Esophagus (tissue), 2 donors: ENCODE data around the gene E2F1. TPM values are rescaled to one million over a fixed set of nuclear protein-coding genes. Genes with fewer than 3 reads are reported as not detected.
"Not testable (repeated sequence)": the region's sequence is repeated elsewhere in the genome, so short reads cannot be mapped to it uniquely, and the experiment has no call there.

ENCODE experiments used
- H3K27ac ChIP-seq, 2 donors: one replicate each; pipeline ENCODE4 v1.5.1; 2013; ENCODE audit warnings: low read depth in 2 of 2, mild to moderate bottlenecking in 2 of 2, inconsistent platforms in 1 of 2, low read length in 1 of 2, moderate library complexity in 1 of 2
- H3K27me3 ChIP-seq, 2 donors: one replicate each; pipeline ENCODE4 v1.6.1; 2013; ENCODE audit warnings: low read length in 2 of 2, control low read depth in 1 of 2, mild to moderate bottlenecking in 1 of 2; ENCODE audit not compliant: insufficient read depth in 2 of 2, control insufficient read depth in 1 of 2
- H3K36me3 ChIP-seq, 2 donors: one replicate each; pipeline ENCODE4 v1.6.1; 2013; ENCODE audit warnings: low read length in 1 of 2; ENCODE audit not compliant: control insufficient read depth in 2 of 2, insufficient read depth in 2 of 2
- H3K4me1 ChIP-seq, 2 donors: one replicate each; pipeline ENCODE4 v1.6.1; 2013; ENCODE audit warnings: low read length in 1 of 2; ENCODE audit not compliant: control insufficient read depth in 2 of 2, insufficient read depth in 2 of 2
- H3K4me3 ChIP-seq, 2 donors: one replicate each; pipeline ENCODE4 v1.5.1; 2013; ENCODE audit warnings: low read length in 2 of 2, mild to moderate bottlenecking in 2 of 2, low read depth in 1 of 2, moderate library complexity in 1 of 2
- H3K9me3 ChIP-seq, 2 donors: one replicate each; pipeline ENCODE4 v1.6.1; 2013; ENCODE audit warnings: mild to moderate bottlenecking in 2 of 2, low read depth in 1 of 2, low read length in 1 of 2, moderate library complexity in 1 of 2; ENCODE audit not compliant: control insufficient read depth in 2 of 2, insufficient read depth in 1 of 2
- WGBS, 2 donors: extraction: QIAGEN DNeasy Blood & Tissue Kit; methylation state at CpG; one replicate each; pipeline ENCODE4 v1.1.7; 2013; 5-methylcytosine and 5-hydroxymethylcytosine counted together
- polyA plus RNA-seq, 2 donors: library from polyadenylated mRNA; stranded (reverse); fragments of 200-250 nt; gene quantifications; one replicate each; pipeline ENCODE4 v1.2.3, GENCODE V29; 2013
- donor health status: healthy with polysubstance abuse.
- donor health status: Bipolar disorder and iron deficiency.

The E2F1 gene
- polyA plus RNA-seq, 2 donors = 6.4 to 6.7 TPM

DNA sequence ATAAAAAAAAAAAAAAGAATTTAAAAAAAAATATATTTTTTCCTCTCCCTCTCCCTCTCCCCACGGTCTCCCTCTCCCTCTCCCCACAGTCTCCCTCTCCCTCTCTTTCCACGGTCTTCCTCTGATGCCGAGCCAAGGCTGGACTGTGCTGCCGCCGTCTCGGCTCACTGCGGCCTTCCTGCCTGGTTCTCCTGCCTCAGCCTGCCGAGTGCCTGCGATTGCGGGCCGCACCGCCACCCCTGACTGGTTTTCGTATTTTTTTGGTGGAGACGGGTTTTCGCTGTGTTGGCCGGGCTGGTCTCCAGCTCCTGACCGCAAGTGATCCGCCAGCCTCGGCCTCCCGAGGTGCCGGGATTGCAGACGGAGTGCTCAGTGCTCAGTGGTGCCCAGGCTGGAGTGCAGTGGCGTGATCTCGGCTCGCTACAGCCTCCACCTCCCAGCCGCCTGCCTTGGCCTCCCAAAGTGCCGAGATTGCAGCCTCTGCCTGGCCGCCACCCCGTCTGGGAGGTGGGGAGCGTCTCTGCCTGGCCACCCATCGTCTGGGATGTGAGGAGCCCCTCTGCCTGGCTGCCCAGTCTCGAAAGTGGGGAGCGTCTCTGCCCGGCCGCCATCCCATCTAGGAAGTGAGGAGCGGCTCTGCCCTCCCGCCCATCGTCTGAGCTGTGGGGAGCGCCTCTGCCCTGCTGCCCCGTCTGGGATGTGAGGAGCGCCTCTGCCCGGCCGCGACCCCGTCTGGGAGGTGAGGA is 14.7 kb upstream of the E2F1 start:
- not testable (repeated sequence) for H3K27ac ChIP-seq, H3K4me3 ChIP-seq, H3K4me1 ChIP-seq, H3K27me3 ChIP-seq, H3K9me3 ChIP-seq, H3K36me3 ChIP-seq
- 95 to 96% methylated on average over 40 to 45 of the region's 45 CpGs for WGBS, 2 donors

DNA sequence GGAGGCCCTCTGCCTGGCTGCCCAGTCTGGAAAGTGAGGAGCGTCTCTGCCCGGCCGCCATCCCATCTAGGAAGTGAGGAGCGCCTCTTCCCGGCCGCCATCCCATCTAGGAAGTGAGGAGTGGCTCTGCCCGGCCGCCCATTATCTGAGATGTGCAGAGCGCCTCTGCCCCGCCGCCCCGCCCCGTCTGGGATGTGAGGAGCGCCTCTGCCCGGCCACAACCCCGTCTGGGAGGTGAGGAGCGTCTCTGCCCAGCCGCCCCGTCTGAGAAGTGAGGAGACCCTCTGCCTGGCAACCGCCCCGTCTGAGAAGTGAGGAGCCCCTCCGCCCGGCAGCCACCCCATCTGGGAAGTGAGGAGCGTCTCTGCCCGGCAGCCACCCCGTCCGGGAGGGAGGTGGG is 12.8 kb upstream of the E2F1 start:
- not testable (repeated sequence) for H3K27me3 ChIP-seq, H3K36me3 ChIP-seq, H3K9me3 ChIP-seq, H3K4me3 ChIP-seq, H3K27ac ChIP-seq, H3K4me1 ChIP-seq
- WGBS, 2 donors = 92 to 97% methylated on average over 17 to 21 of the region's 27 CpGs

DNA sequence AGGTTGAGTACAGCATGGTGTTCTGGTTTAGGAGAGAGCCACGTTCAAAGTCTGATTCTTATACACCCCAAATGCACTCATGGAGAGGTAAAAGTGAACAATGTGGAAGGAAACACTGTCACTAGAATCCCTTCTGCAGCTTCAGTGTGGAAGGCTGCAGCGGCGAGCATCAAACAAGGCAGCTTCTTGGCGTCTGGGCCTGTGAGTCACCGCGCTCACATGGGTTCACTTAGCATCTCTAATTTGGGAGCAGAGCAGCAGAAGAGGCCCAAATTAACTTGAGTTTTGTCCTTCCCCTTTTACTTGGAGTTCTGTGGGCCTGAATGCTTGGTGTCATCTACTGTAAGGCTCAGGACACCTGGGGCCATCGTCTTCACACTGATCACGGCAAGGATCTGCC is 10.9 kb upstream of the E2F1 start:
- 62 to 86% methylated on average over 8 of the region's 8 CpGs for WGBS, 2 donors
- peak overlapping the region in 1 of 2 donors; percentile 35 for H3K27ac ChIP-seq
- H3K9me3 ChIP-seq = no peaks in the 10 kb centered on the region
- no peaks in the 10 kb centered on the region for H3K4me1 ChIP-seq
- no peaks in the 10 kb centered on the region for H3K36me3 ChIP-seq
- no peaks in the 10 kb centered on the region for H3K27me3 ChIP-seq
- H3K4me3 ChIP-seq = no peak overlapping the region

DNA sequence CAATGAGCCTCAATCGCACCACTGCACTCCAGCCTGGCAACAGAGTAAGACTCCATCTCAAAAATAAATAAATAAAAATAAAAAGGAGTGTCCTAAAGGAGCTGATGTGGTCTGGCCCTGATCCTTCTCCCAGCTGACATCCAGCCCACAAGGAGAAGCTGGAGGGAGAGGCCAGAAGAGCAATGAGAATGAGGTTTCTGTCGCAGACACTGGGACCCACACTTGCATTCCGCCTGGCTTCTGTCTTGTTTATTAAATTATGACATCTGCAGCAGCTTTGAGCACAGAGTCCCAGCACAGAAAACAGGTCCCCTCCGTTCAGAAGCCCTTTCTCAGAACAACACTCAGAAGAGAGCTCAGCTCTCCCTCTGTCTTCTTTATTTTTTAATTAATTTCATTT is 10.3 kb upstream of the E2F1 start:
- Histone ChIP-seq H3K4me1 (no peaks in the 10 kb centered on the region), H3K27me3 (no peaks in the 10 kb centered on the region), H3K27ac (no peak overlapping the region), H3K9me3 (no peaks in the 10 kb centered on the region), H3K4me3 (no peak overlapping the region), H3K36me3 (no peaks in the 10 kb centered on the region)
- 76 to 81% methylated on average over 4 of the region's 4 CpGs for WGBS, 2 donors

DNA sequence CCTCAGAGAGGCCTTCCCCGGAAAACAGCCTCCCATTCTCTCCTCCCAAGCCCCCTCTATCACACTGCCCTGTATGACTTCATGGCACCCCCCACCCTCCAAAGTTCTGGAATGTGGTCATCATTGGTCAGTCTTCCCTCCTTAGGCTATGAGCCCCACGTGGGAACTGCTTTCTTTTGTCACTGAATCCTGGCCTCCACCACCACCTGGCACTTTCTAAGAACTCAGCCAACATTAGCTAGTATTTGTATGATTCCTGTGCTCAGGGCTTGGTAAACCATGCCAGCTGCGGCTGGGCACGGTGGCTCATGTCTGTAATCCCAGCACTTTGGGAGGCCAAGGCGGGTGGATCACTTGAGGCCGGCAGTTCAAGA is 8.4 kb upstream of the E2F1 start:
- no peaks in the 10 kb centered on the region for H3K36me3 ChIP-seq
- no peaks in the 10 kb centered on the region for H3K27me3 ChIP-seq
- H3K9me3 ChIP-seq = no peaks in the 10 kb centered on the region
- WGBS, 2 donors = 60 to 69% methylated on average over 6 of the region's 6 CpGs
- H3K4me1 ChIP-seq = no peaks in the 10 kb centered on the region
- no peak overlapping the region for H3K4me3 ChIP-seq
- H3K27ac ChIP-seq = no peak overlapping the region

DNA sequence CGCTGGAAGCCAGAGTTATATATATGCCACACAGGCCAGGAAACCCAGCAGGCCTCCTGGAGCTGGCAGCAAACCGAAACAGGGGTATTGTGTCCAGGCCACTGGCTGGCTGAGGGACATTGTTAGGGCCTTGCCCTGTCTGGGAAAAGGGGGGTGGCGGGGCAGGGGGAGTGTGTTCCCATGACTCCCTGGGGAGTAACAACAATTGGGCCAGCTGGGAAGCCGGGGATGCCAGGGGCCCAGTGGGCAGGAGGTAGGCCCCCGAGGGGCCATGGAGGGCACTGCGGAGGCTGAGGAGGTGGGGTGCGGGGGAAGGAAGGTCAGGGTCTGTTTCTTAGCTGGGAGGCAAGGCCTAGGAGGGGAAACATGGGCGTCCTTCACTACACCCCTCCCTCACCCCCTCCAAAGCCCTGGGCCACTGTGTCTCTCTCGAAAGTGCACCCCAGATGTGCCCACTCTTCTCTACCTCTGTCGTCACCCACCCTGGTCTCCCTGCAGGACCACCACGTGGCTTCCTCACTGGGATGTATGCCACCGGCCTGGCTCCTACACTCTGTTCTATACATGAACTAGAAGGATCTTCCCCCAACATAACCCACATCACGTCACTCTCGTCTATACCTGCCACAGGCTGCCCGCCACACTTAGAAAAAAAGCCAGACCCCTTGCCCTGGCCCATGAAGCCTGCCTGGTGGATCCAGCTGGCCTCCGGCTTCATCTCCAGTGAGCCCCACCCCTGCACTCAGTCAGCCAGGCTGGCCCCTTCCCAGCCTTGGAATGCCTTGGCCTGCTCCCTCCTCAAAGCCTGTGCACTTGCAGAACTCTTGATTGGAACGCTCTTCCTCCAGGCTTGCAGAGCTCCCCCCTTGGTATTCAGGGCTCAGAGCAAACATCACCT is 7.8 kb upstream of the E2F1 start:
- Histone ChIP-seq H3K27ac (no peak overlapping the region), H3K4me1 (no peaks in the 10 kb centered on the region), H3K27me3 (no peaks in the 10 kb centered on the region), H3K9me3 (no peaks in the 10 kb centered on the region), H3K36me3 (no peaks in the 10 kb centered on the region), H3K4me3 (no peak overlapping the region)
- 72 to 77% methylated on average over 17 of the region's 17 CpGs for WGBS, 2 donors

DNA sequence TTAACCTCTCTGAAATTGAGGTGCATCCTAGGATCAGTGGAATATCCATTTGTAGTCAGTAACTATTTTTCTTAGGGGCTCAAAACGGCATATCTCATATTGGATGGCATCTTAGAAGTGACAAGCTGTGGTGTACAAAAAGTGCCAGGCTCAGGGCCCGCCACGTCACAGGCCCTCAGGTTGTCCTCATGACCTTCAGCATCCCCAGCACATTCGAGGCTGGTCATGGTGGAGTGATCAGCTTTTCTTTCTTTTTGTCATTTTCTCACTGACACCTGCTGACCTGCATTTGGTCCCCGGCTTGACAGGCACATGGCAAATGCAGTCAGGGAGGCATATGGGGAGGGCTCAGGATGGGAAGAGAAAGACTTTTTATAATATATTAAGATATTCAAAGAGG is 7.1 kb upstream of the E2F1 start:
- no peak overlapping the region for H3K4me3 ChIP-seq
- H3K4me1 ChIP-seq = no peaks in the 10 kb centered on the region
- no peaks in the 10 kb centered on the region for H3K36me3 ChIP-seq
- 79 to 84% methylated on average over 5 of the region's 5 CpGs for WGBS, 2 donors
- no peaks in the 10 kb centered on the region for H3K27me3 ChIP-seq
- H3K9me3 ChIP-seq = no peaks in the 10 kb centered on the region
- no peak overlapping the region for H3K27ac ChIP-seq

DNA sequence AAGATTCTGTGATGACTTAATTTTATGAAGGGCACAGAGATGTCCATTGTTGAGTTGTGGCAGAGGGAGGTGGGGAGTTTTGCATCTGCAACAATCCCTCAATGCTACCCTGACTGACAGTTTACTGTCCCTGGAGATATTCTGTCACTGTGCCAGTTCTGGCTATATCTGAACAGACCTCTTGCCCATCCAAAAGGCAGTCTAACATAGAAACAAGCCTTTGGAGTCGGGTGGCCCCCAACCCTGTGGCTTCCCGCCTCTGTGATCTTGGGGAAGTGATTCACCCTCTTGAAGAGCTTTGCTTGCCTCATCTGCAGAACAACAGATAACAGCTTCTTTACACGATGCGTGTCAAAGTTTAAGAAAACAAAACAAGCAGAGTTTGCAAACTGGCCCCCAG is 3.8 kb upstream of the E2F1 start:
- H3K9me3 ChIP-seq = no peaks in the 10 kb centered on the region
- H3K27me3 ChIP-seq = no peaks in the 10 kb centered on the region
- H3K4me1 ChIP-seq = peaks cover 2 to 9% of the 10 kb centered on the region in 2 donors
- 46 to 61% methylated on average over 4 of the region's 4 CpGs for WGBS, 2 donors
- no peaks in the 10 kb centered on the region for H3K36me3 ChIP-seq
- H3K4me3 ChIP-seq = no peak overlapping the region
- H3K27ac ChIP-seq = no peak overlapping the region

DNA sequence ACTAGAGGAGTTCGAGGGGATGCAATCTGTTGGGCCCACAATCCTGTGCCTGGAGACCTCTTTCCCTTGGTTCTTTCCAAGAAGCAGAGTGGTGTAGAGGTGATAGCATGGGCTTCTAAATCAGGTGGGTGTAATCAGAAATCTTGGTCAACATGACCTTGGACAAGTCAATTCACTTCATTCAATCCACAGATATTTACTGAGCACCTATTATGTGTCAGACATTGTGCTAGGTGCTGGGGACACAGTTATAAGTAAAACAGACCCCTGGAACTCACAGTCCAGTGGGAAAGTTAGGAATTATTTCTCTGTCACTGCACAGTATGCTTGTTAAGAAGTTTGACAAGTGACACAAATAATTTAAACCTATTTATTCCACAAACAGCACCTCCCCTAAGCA is 3.3 kb upstream of the E2F1 start:
- no peak overlapping the region for H3K4me3 ChIP-seq
- no peaks in the 10 kb centered on the region for H3K27me3 ChIP-seq
- H3K4me1 ChIP-seq = peaks cover 2 to 9% of the 10 kb centered on the region in 2 donors
- H3K9me3 ChIP-seq = no peaks in the 10 kb centered on the region
- H3K27ac ChIP-seq = no peak overlapping the region
- H3K36me3 ChIP-seq = no peaks in the 10 kb centered on the region
- 97 to 100% methylated on average over 1 of the region's 1 CpG for WGBS, 2 donors
